GM23248 (cell line): Measurements from ENCODE around the gene KCNH6. TPM values are rescaled to one million over a fixed set of nuclear protein-coding genes. Genes with fewer than 3 reads are reported as not detected.

ENCODE experiments used
- DNase-seq: peaks from one replicate; pipeline ENCODE4 v3.0.0-alpha.2; 2015
- H2AFZ ChIP-seq: fragments of 200-600 bp; sonication (generic); 2 replicates; pipeline ENCODE4 v1.6.1; 2016; ENCODE audit warnings: antibody characterized with exemption
- H3F3A ChIP-seq: fragments of 200-600 bp; sonication (generic); 2 replicates; pipeline ENCODE4 v1.6.1; 2016; ENCODE audit warnings: mild to moderate bottlenecking, antibody characterized with exemption, mixed run types; ENCODE audit not compliant: insufficient read depth
- H3K27ac ChIP-seq: fragments of 200-600 bp; sonication (generic); 2 replicates; pipeline ENCODE4 v1.5.1; 2016; ENCODE audit warnings: mild to moderate bottlenecking
- H3K27me3 ChIP-seq: fragments of 200-600 bp; sonication (generic); replicated peaks from 2 replicates; pipeline ENCODE4 v1.6.1; 2016; ENCODE audit warnings: mild to moderate bottlenecking; ENCODE audit not compliant: insufficient read depth
- H3K36me3 ChIP-seq: fragments of 200-600 bp; sonication (generic); 2 replicates; pipeline ENCODE4 v1.6.1; 2016; ENCODE audit warnings: low read depth, mild to moderate bottlenecking
- H3K4me1 ChIP-seq: fragments of 200-600 bp; sonication (generic); 2 replicates; pipeline ENCODE4 v1.6.1; 2016; ENCODE audit warnings: mild to moderate bottlenecking; ENCODE audit not compliant: insufficient read depth
- H3K4me2 ChIP-seq: fragments of 200-600 bp; sonication (generic); one replicate; pipeline ENCODE4 v1.6.1; 2016; ENCODE audit warnings: mild to moderate bottlenecking; ENCODE audit not compliant: unreplicated experiment
- H3K4me3 ChIP-seq: fragments of 200-600 bp; sonication (generic); 2 replicates; pipeline ENCODE4 v1.5.1; 2016; ENCODE audit warnings: mild to moderate bottlenecking
- H3K79me2 ChIP-seq: fragments of 200-600 bp; sonication (generic); 2 replicates; pipeline ENCODE4 v1.6.1; 2016; ENCODE audit warnings: mild to moderate bottlenecking; ENCODE audit not compliant: insufficient read depth
- H3K9ac ChIP-seq: fragments of 200-600 bp; sonication (generic); 2 replicates; pipeline ENCODE4 v1.6.1; 2016; ENCODE audit warnings: mild to moderate bottlenecking
- H3K9me2 ChIP-seq: fragments of 200-600 bp; sonication (generic); 2 replicates; pipeline ENCODE4 v1.6.1; 2016; ENCODE audit warnings: mixed run types, mild to moderate bottlenecking, moderate library complexity; ENCODE audit not compliant: insufficient read depth
- H3K9me3 ChIP-seq: fragments of 200-600 bp; sonication (generic); one replicate; pipeline ENCODE4 v1.6.1; 2017; ENCODE audit warnings: low read depth
- H4K20me1 ChIP-seq: fragments of 200-600 bp; sonication (generic); 2 replicates; pipeline ENCODE4 v1.6.0; 2016; ENCODE audit not compliant: insufficient read depth
- EZH2 ChIP-seq: fragments of 200-600 bp; sonication (generic); IDR thresholded peaks from 2 replicates; pipeline ENCODE4 v1.6.1; 2018; ENCODE audit warnings: antibody characterized with exemption, mild to moderate bottlenecking; ENCODE audit not compliant: insufficient read depth, poor library complexity, severe bottlenecking
- EZH2phosphoT487 ChIP-seq: fragments of 200-600 bp; sonication (generic); IDR thresholded peaks from 2 replicates; pipeline ENCODE4 v1.6.1; 2018; ENCODE audit warnings: antibody characterized with exemption, moderate library complexity, mild to moderate bottlenecking, low read depth; ENCODE audit not compliant: insufficient read depth
- WGBS, 2 experiments: methylation state at CpG; one replicate each; pipeline ENCODE4 v1.1.6; 2015 to 2017; ENCODE audit warnings: low lambda C conversion rate in 2 of 2, low coverage in 1 of 2; ENCODE audit errors: missing lambda C conversion rate in 2 of 2; 5-methylcytosine and 5-hydroxymethylcytosine counted together
- in situ Hi-C: fragments of 300-500 bp; cut with MboI; formaldehyde crosslinking; loops from 2 replicates; pipeline ENCODE4 v1.15.0; 2020
- polyA plus RNA-seq: library from polyadenylated mRNA; unstranded; fragments of >200 nt; fragmentation: Nextera tagmentation; extraction: Ambion mirVana; gene quantifications from 2 replicates; pipeline ENCODE4 v1.2.1, GENCODE V29; 2016
- total RNA-seq: library from RNA; depleted of rRNA; stranded (reverse); fragments of >200 nt; shearing (Covaris generic); gene quantifications from 2 replicates; pipeline ENCODE4 v1.2.3, GENCODE V29; 2014

Gene KCNH6
- total and polyA plus RNA-seq, 2 experiments from 2014 or later: not detected

DNA sequence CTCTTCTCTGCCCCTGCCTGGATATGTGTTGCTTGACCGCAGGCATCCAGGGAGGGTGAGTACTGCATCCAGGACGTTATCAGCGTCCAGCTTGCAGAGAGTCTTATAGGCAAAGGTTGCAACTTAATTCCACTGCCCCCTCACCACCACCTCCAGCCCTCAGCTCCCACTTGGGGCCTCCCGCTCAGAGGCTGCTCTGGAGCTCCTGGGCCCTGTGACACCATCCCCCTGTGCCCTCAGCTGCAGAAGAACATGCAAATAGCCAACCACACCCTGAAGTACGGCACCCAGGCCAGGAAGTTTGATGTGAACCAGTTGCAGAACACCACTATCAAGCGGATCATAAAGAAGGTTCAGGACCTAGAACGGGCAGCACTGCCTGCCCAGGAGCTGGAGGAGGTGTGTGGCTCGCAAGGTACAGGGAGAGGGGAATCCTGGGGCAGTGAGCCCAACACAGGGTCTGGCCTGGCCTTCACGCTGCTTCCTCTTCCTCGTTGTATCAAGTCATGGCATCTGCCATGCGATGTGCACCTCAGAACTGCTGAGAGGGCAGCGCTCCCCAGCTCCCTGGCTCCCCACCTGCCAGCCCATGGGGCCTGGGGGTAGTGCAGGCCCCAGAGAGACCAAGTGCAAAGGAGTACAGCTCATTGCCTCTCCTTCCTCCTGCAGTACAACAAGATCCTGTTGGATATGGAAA is 36.7 kb upstream of the KCNH6 start:
- no peak overlapping the region for H3K4me2 ChIP-seq
- no peaks in the 10 kb centered on the region for H3K4me1 ChIP-seq
- no peaks in the 10 kb centered on the region for H3F3A ChIP-seq
- H3K9me3 ChIP-seq: no peaks in the 10 kb centered on the region
- H4K20me1 ChIP-seq: no peaks in the 10 kb centered on the region
- H3K79me2 ChIP-seq: no peaks in the 10 kb centered on the region
- no peaks in the 10 kb centered on the region for H3K27me3 ChIP-seq
- no peaks in the 10 kb centered on the region for H3K9me2 ChIP-seq
- TF ChIP-seq EZH2phosphoT487 (no peak), EZH2 (no peak)
- no peak overlapping the region for H2AFZ ChIP-seq
- no peaks in the 10 kb centered on the region for H3K36me3 ChIP-seq
- no peak overlapping the region for H3K27ac ChIP-seq
- in situ Hi-C loops: no loop called here
- DNase-seq: no peak
- 76 to 83% methylated on average over 12 of the region's 12 CpGs for WGBS, 2 experiments
- H3K4me3 ChIP-seq: no peak overlapping the region
- no peak overlapping the region for H3K9ac ChIP-seq

DNA sequence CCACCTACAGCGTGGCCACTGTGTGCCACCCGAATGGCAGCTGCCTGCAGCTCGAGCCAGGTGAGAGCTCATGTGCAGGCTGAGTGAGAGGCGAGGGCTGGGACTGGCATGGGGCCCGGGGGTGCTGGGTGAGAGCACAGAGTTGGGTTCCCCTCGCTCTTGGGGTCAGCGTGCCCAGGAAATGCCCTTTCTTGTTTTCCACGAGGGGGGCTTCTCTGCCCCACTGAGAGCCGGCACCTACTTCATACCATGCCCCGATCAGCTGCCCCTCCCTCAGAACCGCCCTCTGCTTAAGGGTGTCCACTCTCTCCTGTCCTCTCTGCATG is 36.2 kb upstream of the KCNH6 start:
- Histone ChIP-seq H3K79me2 (no peaks in the 10 kb centered on the region), H3F3A (no peaks in the 10 kb centered on the region), H3K27ac (no peak overlapping the region), H3K27me3 (no peaks in the 10 kb centered on the region), H3K9ac (no peak overlapping the region), H3K4me2 (no peak overlapping the region), H2AFZ (no peak overlapping the region), H3K9me3 (no peaks in the 10 kb centered on the region), H3K36me3 (no peaks in the 10 kb centered on the region), H3K9me2 (no peaks in the 10 kb centered on the region), H4K20me1 (no peaks in the 10 kb centered on the region), H3K4me1 (no peaks in the 10 kb centered on the region), H3K4me3 (no peak overlapping the region)
- no peak for DNase-seq
- WGBS, 2 experiments: 81 to 88% methylated on average over 11 of the region's 11 CpGs
- in situ Hi-C loops: no loop called here
- TF ChIP-seq EZH2 (no peak), EZH2phosphoT487 (no peak)

DNA sequence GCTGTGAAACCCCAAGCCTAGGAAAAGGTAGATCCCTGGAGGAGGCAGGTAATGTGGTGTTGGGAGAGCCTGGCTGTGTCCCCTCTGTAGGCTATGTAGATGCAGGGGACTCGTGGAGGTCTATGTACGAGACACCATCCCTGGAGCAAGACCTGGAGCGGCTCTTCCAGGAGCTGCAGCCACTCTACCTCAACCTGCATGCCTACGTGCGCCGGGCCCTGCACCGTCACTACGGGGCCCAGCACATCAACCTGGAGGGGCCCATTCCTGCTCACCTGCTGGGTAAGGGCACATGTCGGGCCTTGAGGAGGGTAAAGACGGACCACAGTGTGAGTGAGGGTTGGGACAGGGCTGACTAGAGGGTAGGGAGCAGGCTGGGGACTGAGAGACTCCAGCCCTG is 34.3 kb upstream of the KCNH6 start:
- no peak for DNase-seq
- Histone ChIP-seq H3K27ac (no peak overlapping the region), H3K27me3 (no peaks in the 10 kb centered on the region), H3K4me3 (no peak overlapping the region), H2AFZ (no peak overlapping the region), H3K9ac (no peak overlapping the region), H3K9me2 (no peaks in the 10 kb centered on the region), H4K20me1 (no peaks in the 10 kb centered on the region), H3K4me2 (no peak overlapping the region), H3K79me2 (no peaks in the 10 kb centered on the region), H3K36me3 (no peaks in the 10 kb centered on the region), H3K4me1 (no peaks in the 10 kb centered on the region), H3F3A (no peaks in the 10 kb centered on the region), H3K9me3 (no peaks in the 10 kb centered on the region)
- TF ChIP-seq EZH2phosphoT487 (no peak), EZH2 (no peak)
- 86 to 91% methylated on average over 10 of the region's 10 CpGs for WGBS, 2 experiments
- in situ Hi-C loops: no loop called here

DNA sequence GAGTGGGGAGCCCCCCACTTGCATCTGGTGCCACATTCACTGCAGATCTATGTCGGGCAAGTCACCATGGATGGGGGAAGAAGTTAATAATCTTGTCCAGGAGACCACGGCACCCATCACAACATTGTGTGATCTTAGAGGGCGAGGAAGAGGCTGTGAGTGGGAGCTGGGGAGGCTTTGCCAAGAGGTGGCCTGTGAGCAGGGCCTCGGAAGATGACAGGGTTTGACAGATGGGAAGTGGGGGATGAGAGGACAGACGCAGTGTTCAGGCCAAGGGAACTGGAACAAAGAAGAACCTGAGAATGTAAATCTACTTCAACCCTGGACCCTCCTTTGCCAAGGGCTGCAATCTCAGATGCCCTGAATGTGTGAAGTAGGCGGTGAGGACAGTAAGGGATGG is 33.9 kb upstream of the KCNH6 start:
- Histone ChIP-seq H2AFZ (no peak overlapping the region), H3K79me2 (no peaks in the 10 kb centered on the region), H3K27ac (no peak overlapping the region), H3K9me3 (no peaks in the 10 kb centered on the region), H3F3A (no peaks in the 10 kb centered on the region), H3K36me3 (no peaks in the 10 kb centered on the region), H3K4me3 (no peak overlapping the region), H3K4me2 (no peak overlapping the region), H3K9ac (no peak overlapping the region), H4K20me1 (no peaks in the 10 kb centered on the region), H3K27me3 (no peaks in the 10 kb centered on the region), H3K9me2 (no peaks in the 10 kb centered on the region), H3K4me1 (no peaks in the 10 kb centered on the region)
- TF ChIP-seq EZH2phosphoT487 (no peak), EZH2 (no peak)
- in situ Hi-C loops: no loop called here
- DNase-seq: no peak
- WGBS, 2 experiments: 84 to 86% methylated on average over 5 to 6 of the region's 6 CpGs

DNA sequence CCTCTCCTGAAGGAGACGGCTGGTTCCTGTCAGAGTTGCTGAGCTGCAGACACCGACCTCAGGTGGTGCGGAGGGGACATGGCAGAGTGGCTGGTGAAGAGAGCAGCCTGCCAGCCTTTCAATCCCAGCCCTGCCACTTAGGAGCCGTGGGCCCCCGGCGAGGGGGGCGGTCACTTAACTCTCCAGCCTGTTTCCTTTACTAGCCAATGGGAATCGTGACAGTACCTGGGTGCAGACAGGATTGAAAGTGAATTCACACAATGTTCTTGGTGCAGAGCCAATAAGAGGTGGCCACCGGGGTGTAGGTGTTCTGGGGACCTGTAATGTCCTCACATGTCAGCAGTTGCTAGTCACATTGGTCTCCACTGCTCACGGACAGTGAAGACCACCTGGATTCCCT is 32.8 kb upstream of the KCNH6 start:
- Histone ChIP-seq H3K4me2 (no peak overlapping the region), H3K9me2 (no peaks in the 10 kb centered on the region), H2AFZ (no peak overlapping the region), H3K36me3 (no peaks in the 10 kb centered on the region), H3F3A (no peaks in the 10 kb centered on the region), H4K20me1 (no peaks in the 10 kb centered on the region), H3K9ac (no peak overlapping the region), H3K4me3 (no peak overlapping the region), H3K27me3 (no peaks in the 10 kb centered on the region), H3K27ac (no peak overlapping the region), H3K9me3 (no peaks in the 10 kb centered on the region), H3K79me2 (no peaks in the 10 kb centered on the region), H3K4me1 (no peaks in the 10 kb centered on the region)
- TF ChIP-seq EZH2phosphoT487 (no peak), EZH2 (no peak)
- 47 to 48% methylated on average over 10 of the region's 10 CpGs for WGBS, 2 experiments
- DNase-seq: no peak
- in situ Hi-C loops: no loop called here
